Peyer's patch (tissue), 4 donors: ENCODE results near the gene PRRT4.

ENCODE experiments used
- CTCF ChIP-seq, 6 experiments: fragments of 450-650 bp in 4 of 6; fragments of 200-600 bp in 2 of 6; sonication (generic) in 1 of 6; IDR thresholded peaks; one replicate each; pipeline ENCODE4 v1.5.1; 2017 to 2019; ENCODE audit warnings: antibody characterized with exemption in 6 of 6, mild to moderate bottlenecking in 3 of 6, moderate library complexity in 1 of 6
- POLR2A ChIP-seq, 2 donors: fragments of 450-650 bp; IDR thresholded peaks; one replicate each; pipeline ENCODE4 v1.5.1; 2017; ENCODE audit warnings: antibody characterized with exemption in 2 of 2, mild to moderate bottlenecking in 2 of 2, moderate library complexity in 2 of 2

- no peak for TF ChIP-seq CTCF (IDR thresholded peaks at IDR 0.05)
- no peak for TF ChIP-seq POLR2A (IDR thresholded peaks at IDR 0.05)
Measured at GRCh38 chr7:128363261-128363721, 1.8 kb upstream of the PRRT4 start.
